Neural progenitor cell (in vitro differentiated cells): ENCODE data around the gene NALCN. TPM values are rescaled to one million over a fixed set of nuclear protein-coding genes. Genes with fewer than 3 reads are reported as not detected.

Experiments
- DNase-seq: peaks from one replicate; pipeline ENCODE4 v3.0.0-alpha.2; 2016; ENCODE audit warnings: low spot score
- H2AFZ ChIP-seq: fragments of 200-600 bp; sonication (generic); replicated peaks from 2 replicates; pipeline ENCODE4 v1.6.1; 2016; ENCODE audit warnings: antibody characterized with exemption
- H3F3A ChIP-seq: fragments of 200-600 bp; sonication (generic); 2 replicates; pipeline ENCODE4 v1.6.1; 2016; ENCODE audit warnings: antibody characterized with exemption, low read depth
- H3K27ac ChIP-seq: fragments of 200-600 bp; sonication (generic); 2 replicates; pipeline ENCODE4 v1.5.1; 2016; ENCODE audit warnings: mild to moderate bottlenecking
- H3K27me3 ChIP-seq: fragments of 200-600 bp; sonication (generic); 2 replicates; pipeline ENCODE4 v1.6.1; 2016; ENCODE audit warnings: mild to moderate bottlenecking, moderate library complexity
- H3K36me3 ChIP-seq: fragments of 200-600 bp; sonication (generic); 2 replicates; pipeline ENCODE4 v1.5.1; 2016
- H3K4me1 ChIP-seq: fragments of 200-600 bp; sonication (generic); 2 replicates; pipeline ENCODE4 v1.6.1; 2016; ENCODE audit warnings: mixed run types
- H3K4me2 ChIP-seq: fragments of 200-600 bp; sonication (generic); 2 replicates; pipeline ENCODE4 v1.6.1; 2016
- H3K4me3 ChIP-seq: fragments of 200-600 bp; sonication (generic); 2 replicates; pipeline ENCODE4 v1.5.1; 2016
- H3K79me2 ChIP-seq: fragments of 200-600 bp; sonication (generic); 2 replicates; pipeline ENCODE4 v1.6.1; 2016; ENCODE audit warnings: low read depth
- H3K9ac ChIP-seq: fragments of 200-600 bp; sonication (generic); 2 replicates; pipeline ENCODE4 v1.6.1; 2016
- H3K9me3 ChIP-seq: fragments of 200-600 bp; sonication (generic); 2 replicates; pipeline ENCODE4 v1.5.1; 2016; ENCODE audit warnings: low read depth
- H4K20me1 ChIP-seq: fragments of 200-600 bp; sonication (generic); 2 replicates; pipeline ENCODE4 v1.6.1; 2016; ENCODE audit warnings: low read depth
- H3K27ac Mint-ChIP-seq: 3 replicates; pipeline ENCODE4 v1.8.0; 2021; ENCODE audit warnings: mixed read lengths
- H3K27me3 Mint-ChIP-seq: 2 replicates; pipeline ENCODE4 v1.8.0; 2022; ENCODE audit warnings: low read depth, mild to moderate bottlenecking, inconsistent platforms, moderate library complexity, mixed read lengths; ENCODE audit not compliant: insufficient read depth
- H3K36me3 Mint-ChIP-seq: 3 replicates; pipeline ENCODE4 v1.8.0; 2021; ENCODE audit warnings: mixed read lengths
- H3K4me1 Mint-ChIP-seq: 3 replicates; pipeline ENCODE4 v1.8.0; 2021; ENCODE audit warnings: mixed read lengths
- H3K4me3 Mint-ChIP-seq: 3 replicates; pipeline ENCODE4 v1.8.0; 2021; ENCODE audit warnings: mild to moderate bottlenecking, moderate library complexity, mixed read lengths
- H3K9me3 Mint-ChIP-seq: 3 replicates; pipeline ENCODE4 v1.8.0; 2020; ENCODE audit warnings: mixed read lengths
- EZH2 ChIP-seq: fragments of 200-600 bp; sonication (generic); IDR thresholded peaks from 2 replicates; pipeline ENCODE4 v1.6.1; 2017; ENCODE audit warnings: antibody characterized with exemption, mild to moderate bottlenecking, moderate library complexity
- EZH2phosphoT487 ChIP-seq: fragments of 200-600 bp; sonication (generic); IDR thresholded peaks from 2 replicates; pipeline ENCODE4 v1.6.1; 2017; ENCODE audit warnings: antibody characterized with exemption
- total RNA-seq: library from RNA; depleted of rRNA; stranded (reverse); fragments of >200 nt; gene quantifications from 2 replicates; pipeline ENCODE4 v1.2.3, GENCODE V29; 2015; ENCODE audit warnings: low replicate concordance
- TF ChIP-seq, protein P1 (sequence below): fragments of 200-600 bp; sonication (generic); IDR thresholded peaks from 2 replicates; pipeline ENCODE4 v1.5.1; 2017; ENCODE audit warnings: antibody characterized with exemption, mild to moderate bottlenecking

Gene NALCN
- total RNA-seq, 1 donor from 2014 or later, result 1.1 TPM

- no peaks in the 10 kb centered on the region for H3K9me3 ChIP-seq
- H3K9me3 Mint-ChIP-seq, result no peaks in the 10 kb centered on the region
- H3K27me3 Mint-ChIP-seq, result peaks cover 2% of the 10 kb centered on the region
- H3K4me3 Mint-ChIP-seq, result no peak overlapping the region
- H3K27ac Mint-ChIP-seq, result no peak overlapping the region
- DNase-seq, result no peak
- H3K79me2 ChIP-seq, result no peaks in the 10 kb centered on the region
- H3F3A ChIP-seq, result no peaks in the 10 kb centered on the region
- TF ChIP-seq, protein P1, sequence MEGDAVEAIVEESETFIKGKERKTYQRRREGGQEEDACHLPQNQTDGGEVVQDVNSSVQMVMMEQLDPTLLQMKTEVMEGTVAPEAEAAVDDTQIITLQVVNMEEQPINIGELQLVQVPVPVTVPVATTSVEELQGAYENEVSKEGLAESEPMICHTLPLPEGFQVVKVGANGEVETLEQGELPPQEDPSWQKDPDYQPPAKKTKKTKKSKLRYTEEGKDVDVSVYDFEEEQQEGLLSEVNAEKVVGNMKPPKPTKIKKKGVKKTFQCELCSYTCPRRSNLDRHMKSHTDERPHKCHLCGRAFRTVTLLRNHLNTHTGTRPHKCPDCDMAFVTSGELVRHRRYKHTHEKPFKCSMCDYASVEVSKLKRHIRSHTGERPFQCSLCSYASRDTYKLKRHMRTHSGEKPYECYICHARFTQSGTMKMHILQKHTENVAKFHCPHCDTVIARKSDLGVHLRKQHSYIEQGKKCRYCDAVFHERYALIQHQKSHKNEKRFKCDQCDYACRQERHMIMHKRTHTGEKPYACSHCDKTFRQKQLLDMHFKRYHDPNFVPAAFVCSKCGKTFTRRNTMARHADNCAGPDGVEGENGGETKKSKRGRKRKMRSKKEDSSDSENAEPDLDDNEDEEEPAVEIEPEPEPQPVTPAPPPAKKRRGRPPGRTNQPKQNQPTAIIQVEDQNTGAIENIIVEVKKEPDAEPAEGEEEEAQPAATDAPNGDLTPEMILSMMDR, result no peak
- TF ChIP-seq EZH2 (no peak), EZH2phosphoT487 (no peak)
- H3K4me2 ChIP-seq, result no peak overlapping the region
- H4K20me1 ChIP-seq, result no peaks in the 10 kb centered on the region
- H3K27me3 ChIP-seq, result no peaks in the 10 kb centered on the region
- H3K9ac ChIP-seq, result no peak overlapping the region
- no peaks in the 10 kb centered on the region for H3K36me3 Mint-ChIP-seq
- H3K36me3 ChIP-seq, result no peaks in the 10 kb centered on the region
- H3K4me3 ChIP-seq, result no peak overlapping the region
- H3K4me1 ChIP-seq, result no peaks in the 10 kb centered on the region
- no peak overlapping the region for H3K27ac ChIP-seq
- no peak overlapping the region for H2AFZ ChIP-seq
- H3K4me1 Mint-ChIP-seq, result peaks cover 3% of the 10 kb centered on the region
These were observed 225.3 kb downstream of the NALCN start for GRCh38 chr13:101190976-101191375.

DNA sequence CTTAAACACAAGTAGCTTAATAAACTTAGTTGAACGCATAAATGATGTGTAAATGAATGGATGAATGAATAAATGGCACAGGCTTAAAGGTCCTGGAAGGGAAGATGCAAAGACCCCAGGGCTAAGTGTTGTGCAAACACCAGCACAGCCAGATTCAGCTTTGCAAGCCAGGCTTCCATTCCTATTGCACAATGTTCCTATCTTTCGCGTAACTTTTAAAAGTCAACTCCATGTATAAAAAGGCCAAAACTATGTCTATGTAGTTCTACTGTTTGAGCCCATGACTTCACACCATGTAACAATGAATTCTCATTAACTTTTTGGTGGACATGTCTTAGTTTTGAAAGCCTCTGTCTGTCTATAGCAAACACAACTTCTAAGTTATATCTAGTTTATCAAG, 226.0 kb downstream of the NALCN start:
- no peak for TF ChIP-seq EZH2
- Mint-ChIP-seq H3K4me3 (no peak overlapping the region), H3K27ac (no peak overlapping the region), H3K4me1 (peaks cover 9% of the 10 kb centered on the region), H3K36me3 (no peaks in the 10 kb centered on the region), H3K27me3 (peaks cover 2% of the 10 kb centered on the region), H3K9me3 (no peaks in the 10 kb centered on the region)
- Histone ChIP-seq H3K4me2 (no peak overlapping the region), H3K27me3 (no peaks in the 10 kb centered on the region), H2AFZ (no peak overlapping the region), H4K20me1 (no peaks in the 10 kb centered on the region), H3K9ac (no peak overlapping the region), H3F3A (no peaks in the 10 kb centered on the region), H3K36me3 (no peaks in the 10 kb centered on the region), H3K27ac (no peak overlapping the region), H3K4me3 (no peak overlapping the region), H3K9me3 (no peaks in the 10 kb centered on the region), H3K4me1 (peaks cover 4% of the 10 kb centered on the region), H3K79me2 (no peaks in the 10 kb centered on the region)
- no peak for DNase-seq

DNA sequence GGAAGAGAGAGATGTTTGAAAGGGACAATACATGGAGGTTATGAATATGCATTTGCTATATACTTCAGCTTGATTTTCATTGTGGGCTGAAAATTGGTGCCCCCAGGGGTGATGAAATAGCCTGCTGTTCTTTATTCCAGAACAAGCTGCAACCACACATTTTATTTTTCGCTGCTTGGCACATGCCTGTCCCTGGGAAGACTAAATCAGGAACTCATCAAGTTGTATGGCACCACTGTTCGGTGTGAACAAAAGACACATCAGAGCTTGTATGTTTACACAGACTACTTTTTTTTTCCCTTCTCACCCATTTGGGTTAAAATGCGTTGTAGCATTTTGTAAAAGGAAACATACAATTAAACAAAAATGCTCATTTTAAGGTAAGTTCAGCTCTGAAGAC, 230.7 kb downstream of the NALCN start:
- H3F3A ChIP-seq, result no peaks in the 10 kb centered on the region
- Mint-ChIP-seq H3K27me3 (peaks cover 6% of the 10 kb centered on the region), H3K9me3 (no peaks in the 10 kb centered on the region), H3K36me3 (no peaks in the 10 kb centered on the region), H3K27ac (no peak overlapping the region), H3K4me3 (no peak overlapping the region), H3K4me1 (peaks cover 14% of the 10 kb centered on the region)
- no peak overlapping the region for H2AFZ ChIP-seq
- TF ChIP-seq, protein P1, result no peak
- TF ChIP-seq EZH2phosphoT487, result no peak
- TF ChIP-seq EZH2, result no peak
- H3K9me3 ChIP-seq, result no peaks in the 10 kb centered on the region
- no peak for DNase-seq
- H3K4me1 ChIP-seq, result peaks cover 8% of the 10 kb centered on the region
- H3K27ac ChIP-seq, result no peak overlapping the region
- H3K4me3 ChIP-seq, result no peak overlapping the region
- H3K27me3 ChIP-seq, result no peaks in the 10 kb centered on the region
- H3K9ac ChIP-seq, result no peak overlapping the region
- H4K20me1 ChIP-seq, result no peaks in the 10 kb centered on the region
- H3K36me3 ChIP-seq, result no peaks in the 10 kb centered on the region
- no peak overlapping the region for H3K4me2 ChIP-seq
- H3K79me2 ChIP-seq, result no peaks in the 10 kb centered on the region

GRCh38 chr13:101181076-101181685, 235.1 kb downstream of the NALCN start:
- Histone ChIP-seq H3K27me3 (no peaks in the 10 kb centered on the region), H3K27ac (no peak overlapping the region), H3K36me3 (no peaks in the 10 kb centered on the region), H3K4me3 (no peak overlapping the region), H3F3A (no peaks in the 10 kb centered on the region), H3K79me2 (no peaks in the 10 kb centered on the region), H3K4me2 (no peak overlapping the region), H3K4me1 (peaks cover 8% of the 10 kb centered on the region), H3K9me3 (no peaks in the 10 kb centered on the region), H4K20me1 (no peaks in the 10 kb centered on the region), H3K9ac (no peak overlapping the region), H2AFZ (no peak overlapping the region)
- Mint-ChIP-seq H3K9me3 (no peaks in the 10 kb centered on the region), H3K4me1 (peaks cover 13% of the 10 kb centered on the region), H3K4me3 (no peak overlapping the region), H3K36me3 (no peaks in the 10 kb centered on the region), H3K27ac (peak overlapping the region; percentile 46), H3K27me3 (peaks cover 4% of the 10 kb centered on the region)
- no peak for DNase-seq
- TF ChIP-seq EZH2 (no peak), EZH2phosphoT487 (no peak)
- TF ChIP-seq, protein P1, result no peak
